Activated CD8-positive, alpha-beta T cell treated with anti-CD3 and anti-CD28 coated beads for 36 hours (primary cell): ENCODE measurements around the gene ETS1. TPM values are rescaled to one million over a fixed set of nuclear protein-coding genes. Genes with fewer than 3 reads are reported as not detected.

ENCODE experiments used
- ATAC-seq: fragments of 200-7000 bp; cut with Tn5 transposase; one replicate; pipeline ENCODE4 v1.10.0; 2021; ENCODE audit warnings: mild to moderate bottlenecking, moderate library complexity
- CTCF ChIA-PET: fragments of 350-600 bp; sonication (Branson Sonifier 250); formaldehyde crosslinking; loops from one replicate; lab custom pipeline; 2021; ENCODE audit warnings: antibody characterized with exemption; lab: Charles Lee
- POLR2A ChIA-PET: fragments of 350-600 bp; sonication (Branson Sonifier 250); formaldehyde crosslinking; loops from one replicate; lab custom pipeline; 2021; ENCODE audit warnings: antibody characterized with exemption; lab: Charles Lee
- DNase-seq: peaks from one replicate; pipeline ENCODE4 v3.0.0-alpha.2; 2020
- H3K27ac Mint-ChIP-seq: one replicate; pipeline ENCODE4 v1.8.0; 2021; ENCODE audit warnings: mild to moderate bottlenecking, mixed read lengths
- H3K27me3 Mint-ChIP-seq: one replicate; pipeline ENCODE4 v1.8.0; 2021; ENCODE audit warnings: mixed read lengths
- H3K36me3 Mint-ChIP-seq: one replicate; pipeline ENCODE4 v1.8.0; 2021; ENCODE audit warnings: low read depth, mixed read lengths
- H3K4me1 Mint-ChIP-seq: one replicate; pipeline ENCODE4 v1.8.0; 2021; ENCODE audit warnings: low read depth, mixed read lengths
- H3K4me3 Mint-ChIP-seq: one replicate; pipeline ENCODE4 v1.8.0; 2021; ENCODE audit warnings: mild to moderate bottlenecking, moderate library complexity, mixed read lengths
- H3K9me3 Mint-ChIP-seq: one replicate; pipeline ENCODE4 v1.8.0; 2021; ENCODE audit warnings: mixed read lengths
- CTCF ChIP-seq: fragments of 200-600 bp; IDR thresholded peaks from one replicate; pipeline ENCODE4 v1.8.0; 2022; ENCODE audit warnings: antibody characterized with exemption, mild to moderate bottlenecking
- intact Hi-C: fragments of 100-400 bp; cut with micrococcal nuclease; formaldehyde crosslinking; loops from one replicate; pipeline ENCODE4 v1.10.0; 2022
- total RNA-seq, 2 experiments: library from RNA; stranded (reverse); gene quantifications; one replicate each; pipeline ENCODE4 v1.2.3, GENCODE V29; 2021

The ETS1 gene
- total RNA-seq, 2 experiments from 2014 or later, result 527 to 532 TPM

- CTCF ChIA-PET, result interaction anchor here (0.5 to 1.7 kb wide), 4 partner anchors 8 to 117 kb away, joined by 3 to 6 read pairs (median 5); no protein-coding TSS in a partner anchor
- H3K27ac Mint-ChIP-seq, result no peak overlapping the region
- DNase-seq, result no peak
- H3K36me3 Mint-ChIP-seq, result no peaks in the 10 kb centered on the region
- ATAC-seq, result no peak
- TF ChIP-seq CTCF, result no peak
- POLR2A ChIA-PET, result interaction anchor here (1.0 to 1.4 kb wide), 4 partner anchors 17 to 249 kb away, joined by 3 to 6 read pairs (median 4); no protein-coding TSS in a partner anchor
- H3K27me3 Mint-ChIP-seq, result no peaks in the 10 kb centered on the region
- no peak overlapping the region for H3K4me3 Mint-ChIP-seq
- intact Hi-C loops, result no loop called here
- H3K9me3 Mint-ChIP-seq, result no peaks in the 10 kb centered on the region
- peaks cover 30% of the 10 kb centered on the region for H3K4me1 Mint-ChIP-seq
Observed at GRCh38 chr11:128540469-128540868, 46.9 kb downstream of the ETS1 start.

- ChIA-PET CTCF (interaction anchor here (0.8 to 2.0 kb wide), 3 partner anchors 9 to 11 kb away, joined by 4 to 10 read pairs (median 5); no protein-coding TSS in a partner anchor), POLR2A (interaction anchor here (0.8 to 1.5 kb wide), 7 partner anchors 9 to 88 kb away, joined by 3 to 6 read pairs (median 4); no protein-coding TSS in a partner anchor)
- no peaks in the 10 kb centered on the region for H3K36me3 Mint-ChIP-seq
- no peaks in the 10 kb centered on the region for H3K27me3 Mint-ChIP-seq
- H3K27ac Mint-ChIP-seq, result no peak overlapping the region
- peaks cover 14% of the 10 kb centered on the region for H3K4me1 Mint-ChIP-seq
- no peak overlapping the region for H3K4me3 Mint-ChIP-seq
- ATAC-seq (no peak), DNase-seq (no peak)
- no peak for TF ChIP-seq CTCF
- peaks cover 2% of the 10 kb centered on the region for H3K9me3 Mint-ChIP-seq
- intact Hi-C loops, result no loop called here
Observed at GRCh38 chr11:128536506-128536905, 50.9 kb downstream of the ETS1 start.

- H3K4me3 Mint-ChIP-seq, result no peak overlapping the region
- no peaks in the 10 kb centered on the region for H3K27me3 Mint-ChIP-seq
- H3K9me3 Mint-ChIP-seq, result peaks cover 2% of the 10 kb centered on the region
- peaks cover 14% of the 10 kb centered on the region for H3K4me1 Mint-ChIP-seq
- intact Hi-C loops, result no loop called here
- ChIA-PET CTCF (interaction anchor here (1.1 to 2.4 kb wide), 3 partner anchors 9 to 11 kb away, joined by 3 to 10 read pairs (median 9); no protein-coding TSS in a partner anchor), POLR2A (interaction anchor here (0.8 to 1.5 kb wide), 9 partner anchors 10 to 89 kb away, joined by 3 to 6 read pairs (median 4); no protein-coding TSS in a partner anchor)
- no peak overlapping the region for H3K27ac Mint-ChIP-seq
- H3K36me3 Mint-ChIP-seq, result no peaks in the 10 kb centered on the region
- no peak for DNase-seq
- TF ChIP-seq CTCF, result no peak
- ATAC-seq, result no peak
Observed at GRCh38 chr11:128535468-128536457, 51.6 kb downstream of the ETS1 start.

- no peaks in the 10 kb centered on the region for H3K36me3 Mint-ChIP-seq
- H3K4me1 Mint-ChIP-seq, result peaks cover 33% of the 10 kb centered on the region
Observed at GRCh38 chr11:128533472-128533871, 53.9 kb downstream of the ETS1 start.

More at GRCh38 chr11:128533472-128533871, 53.9 kb downstream of the ETS1 start:
- POLR2A ChIA-PET, result interaction anchor here (1.8 kb wide), 1 partner anchor 9 kb away, joined by 9 read pairs; no protein-coding TSS in a partner anchor
- DNase-seq (no peak), ATAC-seq (peak; percentile 13)
- Mint-ChIP-seq H3K4me3 (no peak overlapping the region), H3K27ac (no peak overlapping the region), H3K27me3 (no peaks in the 10 kb centered on the region), H3K9me3 (peaks cover 4% of the 10 kb centered on the region)
- CTCF ChIA-PET, result interaction anchor here (2.4 kb wide), 1 partner anchor 11 kb away, joined by 9 read pairs; no protein-coding TSS in a partner anchor
- no peak for TF ChIP-seq CTCF
- intact Hi-C loops, result no loop called here
